Trophoblast cell (in vitro differentiated cells and primary cell): ENCODE results near the gene SYNGR4.

Experiments used
- DNase-seq, 2 donors: peaks; one replicate each; pipeline ENCODE4 v3.0.0-alpha.2; 2016
- H2AFZ ChIP-seq: 2 replicates; pipeline ENCODE4 v1.6.1; 2013; ENCODE audit warnings: low read length, moderate library complexity, mild to moderate bottlenecking; ENCODE audit not compliant: insufficient read depth, poor library complexity
- H2AK5ac ChIP-seq: 2 replicates; pipeline ENCODE4 v1.6.1; 2013; ENCODE audit warnings: mild to moderate bottlenecking, low read length
- H2BK120ac ChIP-seq: 2 replicates; pipeline ENCODE4 v1.6.1; 2013; ENCODE audit warnings: low read length, mild to moderate bottlenecking, moderate library complexity; ENCODE audit not compliant: insufficient read depth, poor library complexity
- H2BK12ac ChIP-seq: 2 replicates; pipeline ENCODE4 v1.6.1; 2013; ENCODE audit warnings: mild to moderate bottlenecking, low read length, moderate library complexity
- H2BK5ac ChIP-seq: 2 replicates; pipeline ENCODE4 v1.6.1; 2013; ENCODE audit warnings: low read length, low read depth, moderate library complexity, mild to moderate bottlenecking; ENCODE audit not compliant: poor library complexity
- H3K14ac ChIP-seq: 2 replicates; pipeline ENCODE4 v1.6.1; 2013; ENCODE audit warnings: mild to moderate bottlenecking, low read length
- H3K18ac ChIP-seq: 2 replicates; pipeline ENCODE4 v1.6.1; 2013; ENCODE audit warnings: mild to moderate bottlenecking, low read length
- H3K23ac ChIP-seq: 2 replicates; pipeline ENCODE4 v1.6.1; 2013; ENCODE audit warnings: low read length
- H3K27ac ChIP-seq: 2 replicates; pipeline ENCODE4 v1.5.1; 2013; ENCODE audit warnings: low read depth, mild to moderate bottlenecking, inconsistent platforms, low read length, moderate library complexity
- H3K27me3 ChIP-seq: 2 replicates; pipeline ENCODE4 v1.6.1; 2013; ENCODE audit warnings: inconsistent platforms, mild to moderate bottlenecking, low read length, moderate library complexity; ENCODE audit not compliant: insufficient read depth
- H3K36me3 ChIP-seq, 2 experiments: 1 replicate in 1 of 2; 2 replicates in 1 of 2; pipeline ENCODE4 v1.6.1; 2013; ENCODE audit warnings: low read length in 2 of 2, mild to moderate bottlenecking in 2 of 2, moderate library complexity in 1 of 2; ENCODE audit not compliant: insufficient read depth in 2 of 2, control insufficient read depth in 1 of 2
- H3K4ac ChIP-seq: 2 replicates; pipeline ENCODE4 v1.6.1; 2013; ENCODE audit warnings: low read depth, mild to moderate bottlenecking, low read length, moderate library complexity
- H3K4me1 ChIP-seq, 2 experiments: 1 replicate in 1 of 2; 2 replicates in 1 of 2; pipeline ENCODE4 v1.6.1; 2013; ENCODE audit warnings: low read length in 2 of 2, mild to moderate bottlenecking in 2 of 2, moderate library complexity in 1 of 2; ENCODE audit not compliant: insufficient read depth in 2 of 2, control insufficient read depth in 1 of 2
- H3K4me2 ChIP-seq: 2 replicates; pipeline ENCODE4 v1.6.1; 2013; ENCODE audit warnings: inconsistent platforms, mild to moderate bottlenecking, low read length, moderate library complexity
- H3K4me3 ChIP-seq: 2 replicates; pipeline ENCODE4 v1.5.1; 2013; ENCODE audit warnings: mild to moderate bottlenecking, low read depth, low read length, inconsistent platforms
- H3K79me1 ChIP-seq: one replicate; pipeline ENCODE4 v1.6.1; 2013; ENCODE audit warnings: low read length
- H3K79me2 ChIP-seq: 2 replicates; pipeline ENCODE4 v1.6.1; 2013; ENCODE audit warnings: low read length, mild to moderate bottlenecking; ENCODE audit not compliant: control insufficient read depth, insufficient read depth, poor library complexity
- H3K9ac ChIP-seq: 2 replicates; pipeline ENCODE4 v1.6.1; 2013; ENCODE audit warnings: mild to moderate bottlenecking, low read length
- H3K9me3 ChIP-seq: 2 replicates; pipeline ENCODE4 v1.6.1; 2013; ENCODE audit warnings: low read depth, mild to moderate bottlenecking, control low read depth, inconsistent platforms, low read length; ENCODE audit not compliant: insufficient read depth
- H4K12ac ChIP-seq: 2 replicates; pipeline ENCODE4 v1.6.1; 2013; ENCODE audit warnings: low read depth, mild to moderate bottlenecking, low read length, moderate library complexity
- H4K8ac ChIP-seq: 2 replicates; pipeline ENCODE4 v1.6.1; 2013; ENCODE audit warnings: low read depth, mild to moderate bottlenecking, low read length, moderate library complexity
- H4K91ac ChIP-seq: one replicate; pipeline ENCODE4 v1.6.1; 2013; ENCODE audit warnings: low read depth, mild to moderate bottlenecking, low read length, moderate library complexity
- WGBS: extraction: QIAGEN DNeasy Blood & Tissue Kit; methylation state at CpG from one replicate; pipeline ENCODE4 v1.1.7; 2013; ENCODE audit warnings: missing lambda C conversion rate; ENCODE audit not compliant: insufficient read length, insufficient coverage; ENCODE audit errors: extremely low coverage; 5-methylcytosine and 5-hydroxymethylcytosine counted together

The SYNGR4 gene

GRCh38 chr19:48351341-48351752 is 12.8 kb upstream of the SYNGR4 start:
- no peaks in the 10 kb centered on the region for H3K9me3 ChIP-seq
- H2BK12ac ChIP-seq, result no peak overlapping the region
- no CpG with 5 or more reads among the region's 8 CpGs for WGBS
- no peak overlapping the region for H3K18ac ChIP-seq
- no peak overlapping the region for H3K23ac ChIP-seq
- H2AK5ac ChIP-seq, result no peak overlapping the region
- H2AFZ ChIP-seq, result no peak overlapping the region
- no peak overlapping the region for H2BK120ac ChIP-seq
- no peak overlapping the region for H3K4ac ChIP-seq
- H3K27me3 ChIP-seq, result no peaks in the 10 kb centered on the region
- no peak overlapping the region for H4K12ac ChIP-seq
- H4K91ac ChIP-seq, result no peak overlapping the region
- no peaks in the 10 kb centered on the region for H3K79me1 ChIP-seq
- no peak overlapping the region for H3K27ac ChIP-seq
- H3K79me2 ChIP-seq, result no peaks in the 10 kb centered on the region
- peak overlapping the region; percentile 43 for H4K8ac ChIP-seq
- peak; percentile 60 to 83 for DNase-seq
- H3K4me3 ChIP-seq, result no peak overlapping the region
- H2BK5ac ChIP-seq, result no peak overlapping the region
- H3K4me2 ChIP-seq, result no peak overlapping the region
- no peak overlapping the region for H3K14ac ChIP-seq
- no peak overlapping the region for H3K9ac ChIP-seq
- H3K36me3 ChIP-seq, result no peaks in the 10 kb centered on the region
- peaks cover 0 to 2% of the 10 kb centered on the region in 2 experiments for H3K4me1 ChIP-seq

- H2AFZ ChIP-seq, result no peak overlapping the region
- H4K8ac ChIP-seq, result no peak overlapping the region
- peaks cover 0 to 2% of the 10 kb centered on the region in 2 experiments for H3K4me1 ChIP-seq
- no peak overlapping the region for H3K4me3 ChIP-seq
- H3K79me2 ChIP-seq, result no peaks in the 10 kb centered on the region
- no peak overlapping the region for H3K14ac ChIP-seq
- no peak overlapping the region for H3K23ac ChIP-seq
- H3K18ac ChIP-seq, result no peak overlapping the region
- no CpG with 5 or more reads among the region's 5 CpGs for WGBS
- no peak overlapping the region for H4K91ac ChIP-seq
- H3K4ac ChIP-seq, result no peak overlapping the region
- H2AK5ac ChIP-seq, result no peak overlapping the region
- no peaks in the 10 kb centered on the region for H3K27me3 ChIP-seq
- H2BK120ac ChIP-seq, result no peak overlapping the region
- H3K9me3 ChIP-seq, result no peaks in the 10 kb centered on the region
- no peak overlapping the region for H4K12ac ChIP-seq
- H3K79me1 ChIP-seq, result no peaks in the 10 kb centered on the region
- no peaks in the 10 kb centered on the region for H3K36me3 ChIP-seq
- H3K4me2 ChIP-seq, result no peak overlapping the region
- no peak overlapping the region for H2BK5ac ChIP-seq
- no peak overlapping the region for H3K9ac ChIP-seq
- no peak overlapping the region for H3K27ac ChIP-seq
- DNase-seq, result no peak
- no peak overlapping the region for H2BK12ac ChIP-seq
Observed at GRCh38 chr19:48353677-48354076, 10.5 kb upstream of the SYNGR4 start.

- no peak for DNase-seq
- H3K4ac ChIP-seq, result no peak overlapping the region
- no CpG with 5 or more reads among the region's 15 CpGs for WGBS
- peaks cover 0 to 2% of the 10 kb centered on the region in 2 experiments for H3K4me1 ChIP-seq
- H2BK120ac ChIP-seq, result no peak overlapping the region
- H3K14ac ChIP-seq, result no peak overlapping the region
- no peak overlapping the region for H2AK5ac ChIP-seq
- no peak overlapping the region for H3K18ac ChIP-seq
- no peak overlapping the region for H4K8ac ChIP-seq
- H3K36me3 ChIP-seq, result no peaks in the 10 kb centered on the region
- no peak overlapping the region for H4K12ac ChIP-seq
- H3K27me3 ChIP-seq, result no peaks in the 10 kb centered on the region
- no peak overlapping the region for H2BK5ac ChIP-seq
- no peaks in the 10 kb centered on the region for H3K79me1 ChIP-seq
- no peak overlapping the region for H2BK12ac ChIP-seq
- H3K4me3 ChIP-seq, result no peak overlapping the region
- no peak overlapping the region for H3K23ac ChIP-seq
- no peak overlapping the region for H3K27ac ChIP-seq
- H3K9me3 ChIP-seq, result no peaks in the 10 kb centered on the region
- no peak overlapping the region for H3K9ac ChIP-seq
- no peak overlapping the region for H4K91ac ChIP-seq
- no peaks in the 10 kb centered on the region for H3K79me2 ChIP-seq
- no peak overlapping the region for H2AFZ ChIP-seq
- H3K4me2 ChIP-seq, result no peak overlapping the region
Observed at GRCh38 chr19:48354332-48354992, 9.7 kb upstream of the SYNGR4 start.

- H3K4me1 ChIP-seq, result peaks cover 0 to 2% of the 10 kb centered on the region in 2 experiments
- no peak overlapping the region for H3K23ac ChIP-seq
- no peak overlapping the region for H2BK12ac ChIP-seq
- no peaks in the 10 kb centered on the region for H3K36me3 ChIP-seq
- no peak overlapping the region for H4K8ac ChIP-seq
- no peak overlapping the region for H3K9ac ChIP-seq
- H3K4ac ChIP-seq, result no peak overlapping the region
- H2AFZ ChIP-seq, result no peak overlapping the region
- no peaks in the 10 kb centered on the region for H3K79me1 ChIP-seq
- H3K18ac ChIP-seq, result no peak overlapping the region
- no peak overlapping the region for H3K14ac ChIP-seq
- H3K79me2 ChIP-seq, result no peaks in the 10 kb centered on the region
- no peak overlapping the region for H2BK120ac ChIP-seq
- H3K27ac ChIP-seq, result no peak overlapping the region
- no peak overlapping the region for H2BK5ac ChIP-seq
- no peak overlapping the region for H2AK5ac ChIP-seq
- no peak overlapping the region for H3K4me2 ChIP-seq
- DNase-seq, result no peak
- no peak overlapping the region for H4K12ac ChIP-seq
- H3K27me3 ChIP-seq, result no peaks in the 10 kb centered on the region
- WGBS, result no CpG with 5 or more reads among the region's 12 CpGs
- no peaks in the 10 kb centered on the region for H3K9me3 ChIP-seq
- H3K4me3 ChIP-seq, result no peak overlapping the region
- no peak overlapping the region for H4K91ac ChIP-seq
Observed at GRCh38 chr19:48355365-48355954, 8.7 kb upstream of the SYNGR4 start.
